Breast epithelium (tissue), 4 donors: ENCODE data around the gene TCF7L1. TPM values are rescaled to one million over a fixed set of nuclear protein-coding genes. Genes with fewer than 3 reads are reported as not detected.

Experiments used
- DNase-seq, 2 donors: peaks; one replicate each; pipeline ENCODE4 v3.0.0-alpha.2; 2019; ENCODE audit warnings: low spot score in 2 of 2
- H3K27ac ChIP-seq, 2 donors: fragments of 200-600 bp; sonication (generic) in 1 of 2; one replicate each; pipeline ENCODE4 v1.5.1; 2016 to 2019; ENCODE audit warnings: mild to moderate bottlenecking in 1 of 2
- H3K27me3 ChIP-seq, 2 donors: fragments of 200-600 bp; sonication (generic) in 1 of 2; one replicate each; pipeline versions ENCODE4 v1.5.1 to v1.6.0; 2017 to 2019; ENCODE audit warnings: control low read depth in 1 of 2, mild to moderate bottlenecking in 1 of 2
- H3K36me3 ChIP-seq: fragments of 200-600 bp; one replicate; pipeline ENCODE4 v1.5.1; 2019
- H3K4me1 ChIP-seq, 2 donors: fragments of 200-600 bp; sonication (generic); one replicate each; pipeline ENCODE4 v1.5.1; 2016 to 2019; ENCODE audit warnings: control low read depth in 1 of 2
- H3K4me3 ChIP-seq, 3 donors: fragments of 200-600 bp; sonication (generic); 1 replicate in 2 of 3; 2 replicates in 1 of 3; pipeline ENCODE4 v1.5.1; 2016 to 2019; ENCODE audit warnings: mild to moderate bottlenecking in 3 of 3, moderate library complexity in 2 of 3
- H3K9me3 ChIP-seq, 2 donors: fragments of 200-600 bp; sonication (generic) in 1 of 2; one replicate each; pipeline ENCODE4 v1.5.1; 2016 to 2019; ENCODE audit warnings: control low read depth in 1 of 2
- POLR2A ChIP-seq: fragments of 450-650 bp; IDR thresholded peaks from one replicate; pipeline ENCODE4 v1.6.1; 2016; ENCODE audit warnings: antibody characterized with exemption, mild to moderate bottlenecking, moderate library complexity
- POLR2AphosphoS5 ChIP-seq, 3 donors: sonication (generic); formaldehyde crosslinking; IDR thresholded peaks; one replicate each; pipeline ENCODE4 v1.6.1; 2017; ENCODE audit warnings: antibody characterized with exemption in 3 of 3
- intact Hi-C: fragments of 100-400 bp; cut with DNase I; formaldehyde crosslinking; loops from one replicate; pipeline ENCODE4 v1.15.1; 2023; ENCODE audit warnings: low total_unique reads
- total RNA-seq, 3 donors: library from RNA; depleted of rRNA; stranded (reverse); fragments of >200 nt; gene quantifications; one replicate each; pipeline ENCODE4 v1.1.0, GENCODE V29; 2016
- TF ChIP-seq, protein P1 (sequence below), 3 donors: fragments of 450-650 bp; IDR thresholded peaks; one replicate each; pipeline ENCODE4 v1.5.1; 2016 to 2017; ENCODE audit warnings: antibody characterized with exemption in 3 of 3, mild to moderate bottlenecking in 3 of 3, moderate library complexity in 3 of 3

The TCF7L1 gene
- total RNA-seq, 3 donors from 2014 or later = 3.4 to 6.9 (median 5.9) TPM

DNA sequence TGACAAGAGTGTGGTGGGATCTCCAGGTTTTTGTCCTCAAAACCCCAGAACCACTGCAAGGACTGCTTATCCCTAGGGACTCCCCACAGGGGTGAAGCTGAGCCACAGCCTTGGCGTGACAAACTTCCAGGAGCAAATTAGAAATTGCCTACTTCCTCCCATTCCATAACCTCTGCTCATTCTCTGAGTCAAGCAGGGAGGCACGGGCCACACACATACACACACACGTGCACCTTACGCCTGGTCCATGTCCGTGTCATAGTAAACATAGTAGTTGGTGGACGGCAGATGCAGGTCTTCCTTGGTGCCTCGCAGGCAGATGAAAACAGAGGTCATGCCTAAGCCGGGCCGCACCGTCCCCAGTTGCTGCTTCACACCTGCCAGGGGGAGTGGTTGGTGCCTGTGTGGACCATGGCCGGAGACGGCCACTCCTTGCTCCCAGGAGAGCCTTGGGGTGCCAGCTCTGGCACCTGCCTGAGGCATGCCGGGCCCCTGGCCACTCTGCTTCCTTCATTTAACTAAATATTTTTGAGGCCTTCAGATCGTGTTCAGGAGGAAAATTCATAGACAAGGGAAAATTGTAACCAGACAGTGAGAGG lies 211.3 kb downstream of the TCF7L1 start:
- no peak overlapping the region for H3K27ac ChIP-seq
- TF ChIP-seq, protein P1, sequence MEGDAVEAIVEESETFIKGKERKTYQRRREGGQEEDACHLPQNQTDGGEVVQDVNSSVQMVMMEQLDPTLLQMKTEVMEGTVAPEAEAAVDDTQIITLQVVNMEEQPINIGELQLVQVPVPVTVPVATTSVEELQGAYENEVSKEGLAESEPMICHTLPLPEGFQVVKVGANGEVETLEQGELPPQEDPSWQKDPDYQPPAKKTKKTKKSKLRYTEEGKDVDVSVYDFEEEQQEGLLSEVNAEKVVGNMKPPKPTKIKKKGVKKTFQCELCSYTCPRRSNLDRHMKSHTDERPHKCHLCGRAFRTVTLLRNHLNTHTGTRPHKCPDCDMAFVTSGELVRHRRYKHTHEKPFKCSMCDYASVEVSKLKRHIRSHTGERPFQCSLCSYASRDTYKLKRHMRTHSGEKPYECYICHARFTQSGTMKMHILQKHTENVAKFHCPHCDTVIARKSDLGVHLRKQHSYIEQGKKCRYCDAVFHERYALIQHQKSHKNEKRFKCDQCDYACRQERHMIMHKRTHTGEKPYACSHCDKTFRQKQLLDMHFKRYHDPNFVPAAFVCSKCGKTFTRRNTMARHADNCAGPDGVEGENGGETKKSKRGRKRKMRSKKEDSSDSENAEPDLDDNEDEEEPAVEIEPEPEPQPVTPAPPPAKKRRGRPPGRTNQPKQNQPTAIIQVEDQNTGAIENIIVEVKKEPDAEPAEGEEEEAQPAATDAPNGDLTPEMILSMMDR (IDR thresholded peaks at IDR 0.05) = no peak
- no peak for TF ChIP-seq POLR2A
- no peak for TF ChIP-seq POLR2AphosphoS5 (IDR thresholded peaks at IDR 0.05)
- no peak overlapping the region for H3K4me3 ChIP-seq
- H3K4me1 ChIP-seq = no peaks in the 10 kb centered on the region
- DNase-seq = no peak
- H3K9me3 ChIP-seq = no peaks in the 10 kb centered on the region
- intact Hi-C loops = no loop called here
- no peaks in the 10 kb centered on the region for H3K27me3 ChIP-seq
- H3K36me3 ChIP-seq = no peaks in the 10 kb centered on the region

DNA sequence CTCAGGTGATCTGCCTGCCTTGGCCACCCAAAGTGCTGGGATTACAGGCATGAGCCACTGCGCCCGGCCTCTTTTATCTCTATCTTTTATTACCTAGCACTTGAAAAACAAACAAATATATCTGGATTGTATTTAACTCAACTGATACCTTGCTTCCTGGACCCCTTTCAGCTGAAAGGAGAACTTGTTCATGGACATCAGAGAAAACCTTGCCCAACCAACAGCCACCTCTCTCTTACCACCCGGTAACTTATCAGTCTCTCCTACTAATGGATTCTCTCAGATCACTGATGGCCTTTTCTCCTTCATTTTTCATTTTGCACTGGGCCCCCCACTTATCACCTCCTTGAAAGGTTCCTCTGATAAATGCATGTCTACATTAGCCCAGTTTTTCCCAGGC lies 214.4 kb downstream of the TCF7L1 start:
- Histone ChIP-seq H3K27ac (no peak overlapping the region), H3K4me3 (no peak overlapping the region), H3K4me1 (no peaks in the 10 kb centered on the region), H3K36me3 (no peaks in the 10 kb centered on the region), H3K9me3 (no peaks in the 10 kb centered on the region), H3K27me3 (no peaks in the 10 kb centered on the region)
- TF ChIP-seq POLR2AphosphoS5 (IDR thresholded peaks at IDR 0.05) (no peak), POLR2A (no peak)
- TF ChIP-seq, protein P1 (IDR thresholded peaks at IDR 0.05) = no peak
- intact Hi-C loops = no loop called here
- DNase-seq = no peak

DNA sequence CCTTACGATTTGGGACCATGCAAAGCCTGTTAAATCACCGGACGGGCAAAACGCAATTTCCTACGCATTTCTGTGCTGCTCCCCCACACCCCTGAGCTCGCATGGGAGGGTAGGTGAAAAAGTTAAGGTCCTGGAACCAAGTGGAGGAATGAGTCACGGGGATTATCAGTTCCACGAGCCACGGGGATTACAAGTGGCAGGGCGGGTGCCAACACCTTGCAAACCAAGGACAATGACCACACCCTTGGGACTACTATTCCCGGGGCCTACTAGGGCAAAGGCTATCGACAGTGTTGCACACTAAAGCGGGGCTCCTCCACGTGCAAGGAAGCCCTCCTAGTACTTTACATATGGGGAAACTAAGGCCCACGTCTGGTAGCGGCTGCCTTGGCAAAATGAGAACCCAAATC lies 220.7 kb downstream of the TCF7L1 start:
- Histone ChIP-seq H3K4me3 (peak overlapping the region; percentile 64 to 73 (median 69)), H3K4me1 (peaks cover 4 to 7% of the 10 kb centered on the region in 2 donors), H3K9me3 (no peaks in the 10 kb centered on the region), H3K27me3 (no peaks in the 10 kb centered on the region), H3K36me3 (no peaks in the 10 kb centered on the region), H3K27ac (peak overlapping the region; percentile 85 to 92)
- TF ChIP-seq, protein P1 (IDR thresholded peaks at IDR 0.05) = no peak
- TF ChIP-seq POLR2AphosphoS5 (IDR thresholded peaks at IDR 0.05) (no peak), POLR2A (no peak)
- peak in 1 of 2 donors; percentile 35 for DNase-seq
- intact Hi-C loops = no loop called here

DNA sequence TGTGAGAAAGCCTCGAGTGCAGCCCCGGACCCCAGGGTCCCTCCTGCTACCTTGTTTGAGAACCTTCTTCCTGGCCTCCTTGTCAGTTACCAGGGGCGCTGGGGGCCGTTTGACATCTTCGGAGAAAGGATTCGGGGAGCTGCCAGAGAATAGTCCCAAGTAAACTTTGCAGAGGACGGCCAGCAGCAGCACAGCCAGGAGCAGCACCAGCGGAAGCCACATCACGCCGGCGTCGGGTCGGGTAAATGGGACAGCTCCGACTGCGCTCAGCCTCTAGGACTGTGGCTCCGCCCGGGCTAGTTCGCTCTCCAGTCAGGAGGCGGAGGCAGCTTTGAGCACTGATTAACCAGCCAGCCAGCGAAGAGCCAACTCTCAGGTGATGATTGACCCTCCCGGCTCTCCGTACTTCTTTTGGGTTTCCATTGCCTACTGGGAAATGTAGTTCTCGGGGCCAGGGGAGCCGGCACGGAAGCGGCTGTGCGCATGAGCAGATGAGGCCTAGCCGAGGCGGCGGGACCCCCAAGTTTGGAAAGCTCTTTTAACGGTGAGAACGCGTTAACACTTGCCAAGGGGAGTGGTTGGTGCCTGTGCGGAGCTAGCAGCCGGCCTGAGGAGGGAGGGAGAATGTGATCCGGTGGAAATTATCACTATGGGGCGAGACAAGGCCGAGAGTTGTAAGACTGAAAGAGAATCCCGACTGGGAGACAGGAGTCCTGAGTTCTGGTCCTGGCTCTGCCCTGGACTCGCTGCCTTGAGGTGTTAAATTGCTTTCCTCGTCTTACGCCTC lies 221.3 kb downstream of the TCF7L1 start, which contains the start of the genes ELMOD3 and RETSAT:
ELMOD3 (plus strand) TSS at position 484 of the 787 bp plus-strand sequence. CDS start 2,430 bp downstream, outside the sequence.
RETSAT (minus strand) TSS at position 243 of the 787 bp plus-strand sequence; CDS start at position 222, 21 bp downstream.
- intact Hi-C loops = no loop called here
- Histone ChIP-seq H3K9me3 (no peaks in the 10 kb centered on the region), H3K27ac (peak within 1 kb of the TSS; percentile 85 to 92), H3K27me3 (no peaks in the 10 kb centered on the region), H3K36me3 (no peaks in the 10 kb centered on the region), H3K4me3 (peak within 1 kb of the TSS; percentile 64 to 73 (median 69)), H3K4me1 (peaks cover 4 to 7% of the 10 kb centered on the region in 2 donors)
- DNase-seq = peak; percentile 95 to 98
- peak; percentile 42 for TF ChIP-seq POLR2A
- peak; percentile 89 to 95 (median 93) for TF ChIP-seq POLR2AphosphoS5 (IDR thresholded peaks at IDR 0.05)
- TF ChIP-seq, protein P1 (IDR thresholded peaks at IDR 0.05) = peak in 1 of 3 donors; percentile 18

DNA sequence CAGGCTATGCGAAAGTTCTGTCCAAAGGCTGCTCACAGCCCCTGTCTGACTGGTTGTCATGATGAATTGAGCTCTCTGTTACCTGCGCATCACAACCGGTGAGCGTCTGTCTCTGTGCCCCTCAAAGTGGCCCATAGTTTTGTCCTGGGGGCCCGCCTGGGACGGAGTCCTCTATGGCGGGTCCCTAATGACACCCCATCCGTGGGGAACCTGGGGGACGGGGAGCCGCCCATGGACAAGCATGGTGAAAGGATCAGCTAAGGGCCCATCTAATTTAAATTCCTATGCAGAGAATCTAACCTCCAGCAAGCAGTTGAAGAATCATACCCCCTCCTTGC lies 221.8 kb downstream of the TCF7L1 start:
- H3K27ac ChIP-seq = peak overlapping the region; percentile 85 to 92
- H3K9me3 ChIP-seq = no peaks in the 10 kb centered on the region
- intact Hi-C loops = no loop called here
- no peak for DNase-seq
- TF ChIP-seq POLR2AphosphoS5 (IDR thresholded peaks at IDR 0.05) (no peak), POLR2A (no peak)
- TF ChIP-seq, protein P1 (IDR thresholded peaks at IDR 0.05) = no peak
- H3K27me3 ChIP-seq = no peaks in the 10 kb centered on the region
- H3K36me3 ChIP-seq = no peaks in the 10 kb centered on the region
- H3K4me1 ChIP-seq = peaks cover 4 to 7% of the 10 kb centered on the region in 2 donors
- peak overlapping the region; percentile 64 to 73 (median 69) for H3K4me3 ChIP-seq
